Mesothelial cell of epicardium (in vitro differentiated cells): Measurements from ENCODE around the gene PLRG1. TPM values are rescaled to one million over a fixed set of nuclear protein-coding genes. Genes with fewer than 3 reads are reported as not detected.
A peak's percentile ranks its signal among the peaks of the same experiment; 100 is the strongest.

Experiments
- DNase-seq, 2 experiments: peaks; one replicate each; pipeline ENCODE4 v3.0.0; 2021; ENCODE audit warnings: low spot score in 2 of 2; ENCODE audit not compliant: unreplicated experiment in 2 of 2
- H3K27ac Mint-ChIP-seq: 2 replicates; pipeline ENCODE4 v1.8.0; 2021; ENCODE audit warnings: mixed read lengths
- H3K27me3 Mint-ChIP-seq: 2 replicates; pipeline ENCODE4 v1.8.0; 2021; ENCODE audit warnings: low read depth, mixed read lengths
- H3K36me3 Mint-ChIP-seq: 2 replicates; pipeline ENCODE4 v1.8.0; 2021; ENCODE audit warnings: mixed read lengths
- H3K4me1 Mint-ChIP-seq: 2 replicates; pipeline ENCODE4 v1.8.0; 2021; ENCODE audit warnings: mixed read lengths
- H3K4me3 Mint-ChIP-seq: 2 replicates; pipeline ENCODE4 v1.8.0; 2021; ENCODE audit warnings: mild to moderate bottlenecking, moderate library complexity, mixed read lengths
- H3K9me3 Mint-ChIP-seq: 2 replicates; pipeline ENCODE4 v1.8.0; 2021; ENCODE audit warnings: mixed read lengths
- CTCF ChIP-seq: fragments of 200-600 bp; sonication (generic); IDR thresholded peaks from one replicate; pipeline ENCODE4 v1.5.0; 2021; ENCODE audit warnings: antibody characterized with exemption; ENCODE audit not compliant: unreplicated experiment
- total RNA-seq: library from RNA; stranded (reverse); gene quantifications from 3 replicates; pipeline ENCODE4 v1.2.1, GENCODE V29; 2021

Gene PLRG1
- total RNA-seq, 1 donor from 2014 or later, result 88.3 TPM

DNA sequence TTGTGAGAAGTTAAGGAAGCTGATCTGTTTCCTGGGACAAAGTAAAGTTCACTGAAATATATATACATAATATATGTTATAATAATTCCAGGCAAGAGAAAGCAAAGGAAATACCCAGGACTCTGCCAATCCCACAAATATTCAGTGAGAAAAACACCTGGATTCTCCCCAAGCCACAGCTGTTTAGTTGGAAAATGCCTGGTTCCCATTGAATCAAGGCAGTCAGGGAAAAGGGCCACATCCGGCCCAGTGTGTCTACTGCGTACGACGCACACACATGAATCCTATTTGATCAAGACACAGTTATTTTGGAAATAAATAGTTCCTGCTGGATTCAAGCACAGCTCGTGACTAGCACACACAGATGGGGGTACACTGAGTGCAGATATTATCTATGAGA, 52.3 kb downstream of the PLRG1 start:
- no peak for DNase-seq
- peaks cover 70% of the 10 kb centered on the region for H3K27me3 Mint-ChIP-seq
- H3K27ac Mint-ChIP-seq, result no peak overlapping the region

DNA sequence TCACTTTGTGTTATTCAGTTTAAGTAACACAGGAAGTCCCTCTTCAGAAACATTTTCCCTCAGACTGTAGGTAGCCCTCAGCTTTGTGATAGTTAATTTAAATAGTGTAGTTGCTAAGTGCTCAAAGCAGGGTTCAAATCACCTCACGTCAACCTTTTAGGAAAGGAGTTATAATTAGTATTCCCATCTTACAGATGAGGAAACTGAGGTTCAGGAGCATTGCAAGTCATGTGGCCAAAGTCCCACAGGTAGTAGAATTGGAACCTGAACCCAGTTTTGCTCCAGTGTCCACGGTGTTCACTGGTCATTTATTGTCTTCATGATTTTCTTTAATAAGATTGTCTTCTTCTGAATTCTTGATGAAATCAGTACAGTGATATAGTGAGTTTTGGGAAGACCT, 54.3 kb downstream of the PLRG1 start:
- DNase-seq, result no peak
- no peak for TF ChIP-seq CTCF
- H3K36me3 Mint-ChIP-seq, result no peaks in the 10 kb centered on the region
- no peaks in the 10 kb centered on the region for H3K9me3 Mint-ChIP-seq
- H3K27me3 Mint-ChIP-seq, result peaks cover 84% of the 10 kb centered on the region
- H3K27ac Mint-ChIP-seq, result no peak overlapping the region
- peaks cover 5% of the 10 kb centered on the region for H3K4me1 Mint-ChIP-seq
- H3K4me3 Mint-ChIP-seq, result no peak overlapping the region

More for the DNA sequence above, 52.3 kb downstream of the PLRG1 start:
- Mint-ChIP-seq H3K4me3 (no peak overlapping the region), H3K4me1 (peaks cover 6% of the 10 kb centered on the region), H3K36me3 (no peaks in the 10 kb centered on the region), H3K9me3 (no peaks in the 10 kb centered on the region)
- no peak for TF ChIP-seq CTCF

GRCh38 chr4:154492288-154492687, 57.9 kb downstream of the PLRG1 start:
- no peaks in the 10 kb centered on the region for H3K9me3 Mint-ChIP-seq
- H3K4me3 Mint-ChIP-seq, result peak overlapping the region; percentile 78
- TF ChIP-seq CTCF, result no peak
- H3K36me3 Mint-ChIP-seq, result no peaks in the 10 kb centered on the region
- H3K27me3 Mint-ChIP-seq, result peaks cover 64% of the 10 kb centered on the region
- H3K4me1 Mint-ChIP-seq, result peaks cover 11% of the 10 kb centered on the region
- no peak for DNase-seq
- no peak overlapping the region for H3K27ac Mint-ChIP-seq

GRCh38 chr4:154491341-154492271, 58.6 kb downstream of the PLRG1 start, which contains the start of gene DCHS2:
DCHS2 (minus strand) TSS chr4:154491799; CDS start chr4:154491355, 444 bp downstream.
- no peaks in the 10 kb centered on the region for H3K9me3 Mint-ChIP-seq
- H3K36me3 Mint-ChIP-seq, result no peaks in the 10 kb centered on the region
- peak; percentile 34 to 54 for DNase-seq
- peaks cover 58% of the 10 kb centered on the region for H3K27me3 Mint-ChIP-seq
- peak within 1 kb of the TSS; percentile 45 for H3K27ac Mint-ChIP-seq
- H3K4me1 Mint-ChIP-seq, result peaks cover 11% of the 10 kb centered on the region
- peak within 1 kb of the TSS; percentile 78 for H3K4me3 Mint-ChIP-seq
- TF ChIP-seq CTCF, result no peak

GRCh38 chr4:154490583-154491340, 59.4 kb downstream of the PLRG1 start:
- no peak for TF ChIP-seq CTCF
- Mint-ChIP-seq H3K27ac (peak overlapping the region; percentile 45), H3K36me3 (no peaks in the 10 kb centered on the region), H3K4me3 (peak overlapping the region; percentile 78), H3K9me3 (no peaks in the 10 kb centered on the region), H3K4me1 (peaks cover 11% of the 10 kb centered on the region), H3K27me3 (peaks cover 50% of the 10 kb centered on the region)
- peak in 1 of 2 experiments; percentile 51 for DNase-seq
